Esophagus muscularis mucosa (tissue), 4 donors: Measurements from ENCODE around the gene PIK3CD. TPM values are rescaled to one million over a fixed set of nuclear protein-coding genes. Genes with fewer than 3 reads are reported as not detected.

ENCODE experiments used
- DNase-seq: peaks from one replicate; pipeline ENCODE4 v3.0.0-alpha.2; 2017; ENCODE audit errors: extremely low spot score
- H3K27ac ChIP-seq, 4 donors: fragments of 200-600 bp; sonication (generic); replicated peaks in 1 of 4; 1 replicate in 3 of 4; 2 replicates in 1 of 4; pipeline ENCODE4 v1.5.1; 2016 to 2019; ENCODE audit warnings: mild to moderate bottlenecking in 1 of 4
- H3K27me3 ChIP-seq, 4 donors: fragments of 200-600 bp; sonication (generic); one replicate each; pipeline versions ENCODE4 v1.5.1 to v1.6.0; 2016 to 2019
- H3K36me3 ChIP-seq, 4 donors: fragments of 200-600 bp; sonication (generic); one replicate each; pipeline ENCODE4 v1.5.1; 2016 to 2019
- H3K4me1 ChIP-seq, 4 donors: fragments of 200-600 bp; sonication (generic); one replicate each; pipeline ENCODE4 v1.5.1; 2016 to 2019
- H3K4me3 ChIP-seq, 4 donors: fragments of 200-600 bp; sonication (generic); 1 replicate in 2 of 4; 2 replicates in 2 of 4; pipeline ENCODE4 v1.5.1; 2016 to 2019; ENCODE audit warnings: mild to moderate bottlenecking in 4 of 4, moderate library complexity in 1 of 4
- H3K9me3 ChIP-seq, 4 donors: fragments of 200-600 bp; sonication (generic); 1 replicate in 3 of 4; 2 replicates in 1 of 4; pipeline ENCODE4 v1.5.1; 2016 to 2019
- CTCF ChIP-seq, 3 experiments: fragments of 200-600 bp in 2 of 3; fragments of 450-650 bp in 1 of 3; sonication (generic) in 2 of 3; IDR thresholded peaks; one replicate each; pipeline ENCODE4 v1.5.1; 2017 to 2019; ENCODE audit warnings: antibody characterized with exemption in 3 of 3, mild to moderate bottlenecking in 2 of 3, moderate library complexity in 1 of 3
- EP300 ChIP-seq: sonication (generic); formaldehyde crosslinking; IDR thresholded peaks from one replicate; pipeline ENCODE4 v1.6.1; 2017; ENCODE audit warnings: antibody characterized with exemption
- POLR2A ChIP-seq: fragments of 450-650 bp; IDR thresholded peaks from one replicate; pipeline ENCODE4 v1.6.1; 2017; ENCODE audit warnings: antibody characterized with exemption, moderate library complexity, mild to moderate bottlenecking, low read depth
- POLR2AphosphoS5 ChIP-seq, 2 donors: sonication (generic); formaldehyde crosslinking; IDR thresholded peaks; one replicate each; pipeline ENCODE4 v1.6.1; 2017; ENCODE audit warnings: antibody characterized with exemption in 2 of 2
- WGBS: methylation state at CpG from one replicate; pipeline ENCODE4 v1.1.5; 2018; 5-methylcytosine and 5-hydroxymethylcytosine counted together
- intact Hi-C: fragments of 100-400 bp; cut with DNase I; formaldehyde crosslinking; loops from one replicate; pipeline ENCODE4 v1.15.1; 2023
- total RNA-seq, 4 donors: library from RNA; depleted of rRNA; stranded (reverse); fragments of >200 nt; gene quantifications; one replicate each; pipeline versions ENCODE4 v1.1.0 to v1.2.1, GENCODE V29; 2016

The PIK3CD gene
- total RNA-seq, 4 donors from 2014 or later: 7.9 to 30.4 (median 13.9) TPM

GRCh38 chr1:9714257-9714718, 62.8 kb downstream of the PIK3CD start:
- Histone ChIP-seq H3K9me3 (no peaks in the 10 kb centered on the region), H3K36me3 (peaks cover 17 to 82% (median 39%) of the 10 kb centered on the region in 4 donors), H3K4me3 (no peak overlapping the region), H3K4me1 (peaks cover 0 to 18% (median 10%) of the 10 kb centered on the region in 4 donors), H3K27me3 (no peaks in the 10 kb centered on the region), H3K27ac (no peak overlapping the region)
- intact Hi-C loops: no loop called here
- no peak for TF ChIP-seq POLR2AphosphoS5 (IDR thresholded peaks at IDR 0.05)
- TF ChIP-seq CTCF (IDR thresholded peaks at IDR 0.05): no peak
- no peak for TF ChIP-seq POLR2A
- no peak for TF ChIP-seq EP300
- no peak for DNase-seq
- WGBS: 78% methylated on average over 6 of the region's 6 CpGs

DNA sequence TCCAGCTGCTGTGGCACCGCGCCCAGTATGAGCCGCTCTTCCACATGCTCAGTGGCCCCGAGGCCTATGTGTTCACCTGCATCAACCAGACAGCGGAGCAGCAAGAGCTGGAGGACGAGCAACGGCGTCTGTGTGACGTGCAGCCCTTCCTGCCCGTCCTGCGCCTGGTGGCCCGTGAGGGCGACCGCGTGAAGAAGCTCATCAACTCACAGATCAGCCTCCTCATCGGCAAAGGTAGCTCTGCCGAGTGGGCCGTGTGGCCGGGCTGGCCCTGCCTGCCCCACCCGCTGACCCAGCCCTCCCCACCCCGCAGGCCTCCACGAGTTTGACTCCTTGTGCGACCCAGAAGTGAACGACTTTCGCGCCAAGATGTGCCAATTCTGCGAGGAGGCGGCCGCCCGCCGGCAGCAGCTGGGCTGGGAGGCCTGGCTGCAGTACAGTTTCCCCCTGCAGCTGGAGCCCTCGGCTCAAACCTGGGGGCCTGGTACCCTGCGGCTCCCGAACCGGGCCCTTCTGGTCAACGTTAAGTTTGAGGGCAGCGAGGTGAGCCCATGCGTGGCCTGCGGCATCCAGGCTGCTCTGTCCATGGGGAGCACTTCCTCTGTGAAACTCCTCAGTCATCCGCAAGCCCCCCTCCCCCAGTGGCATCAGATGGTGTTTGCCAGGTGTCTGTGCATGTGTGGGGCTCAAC, 64.2 kb downstream of the PIK3CD start:
- no peaks in the 10 kb centered on the region for H3K9me3 ChIP-seq
- intact Hi-C loops: no loop called here
- TF ChIP-seq POLR2A (no peak), EP300 (no peak), POLR2AphosphoS5 (IDR thresholded peaks at IDR 0.05) (no peak), CTCF (IDR thresholded peaks at IDR 0.05) (no peak)
- H3K27me3 ChIP-seq: no peaks in the 10 kb centered on the region
- no peak for DNase-seq
- no peak overlapping the region for H3K27ac ChIP-seq
- no peak overlapping the region for H3K4me3 ChIP-seq
- peaks cover 21 to 83% (median 46%) of the 10 kb centered on the region in 4 donors for H3K36me3 ChIP-seq
- H3K4me1 ChIP-seq: peaks cover 0 to 22% (median 14%) of the 10 kb centered on the region in 4 donors
- 94% methylated on average over 8 of the region's 40 CpGs for WGBS

GRCh38 chr1:9716404-9717192, 65.1 kb downstream of the PIK3CD start:
- H3K27ac ChIP-seq: peak overlapping the region; percentile 3 to 40 (median 36)
- H3K36me3 ChIP-seq: peaks cover 15 to 83% (median 47%) of the 10 kb centered on the region in 4 donors
- peaks cover 0 to 28% (median 14%) of the 10 kb centered on the region in 4 donors for H3K4me1 ChIP-seq
- 79% methylated on average over 9 of the region's 29 CpGs for WGBS
- DNase-seq: no peak
- H3K27me3 ChIP-seq: no peaks in the 10 kb centered on the region
- TF ChIP-seq POLR2A: no peak
- TF ChIP-seq CTCF (IDR thresholded peaks at IDR 0.05): no peak
- TF ChIP-seq EP300: no peak
- no peak for TF ChIP-seq POLR2AphosphoS5 (IDR thresholded peaks at IDR 0.05)
- H3K4me3 ChIP-seq: peak overlapping the region; percentile 20 to 31 (median 29)
- no peaks in the 10 kb centered on the region for H3K9me3 ChIP-seq
- intact Hi-C loops: no loop called here

- H3K27me3 ChIP-seq: no peaks in the 10 kb centered on the region
- H3K9me3 ChIP-seq: no peaks in the 10 kb centered on the region
- 40% methylated on average over 9 of the region's 25 CpGs for WGBS
- peak overlapping the region; percentile 20 to 31 (median 29) for H3K4me3 ChIP-seq
- intact Hi-C loops: no loop called here
- H3K4me1 ChIP-seq: peaks cover 0 to 29% (median 14%) of the 10 kb centered on the region in 4 donors
- DNase-seq: peak; percentile 94
- TF ChIP-seq CTCF (IDR thresholded peaks at IDR 0.05) (no peak), EP300 (no peak), POLR2A (no peak), POLR2AphosphoS5 (IDR thresholded peaks at IDR 0.05) (no peak)
- peaks cover 10 to 83% (median 52%) of the 10 kb centered on the region in 4 donors for H3K36me3 ChIP-seq
- peak overlapping the region; percentile 3 to 40 (median 36) for H3K27ac ChIP-seq
These were observed 65.9 kb downstream of the PIK3CD start for GRCh38 chr1:9717193-9718005.
